ENCODE data around the gene ICE1.
A peak's percentile ranks its signal among the peaks of the same experiment; 100 is the strongest.
"Not testable (repeated sequence)": the region's sequence is repeated elsewhere in the genome, so short reads cannot be mapped to it uniquely, and the experiment has no call there.

ICE1 gene

GRCh38 chr5:5401095-5401494 is 21.4 kb upstream of the ICE1 start:
- DNase-seq = no peak

GRCh38 chr5:5403741-5404140 is 18.7 kb upstream of the ICE1 start:
- peak; percentile 19 for DNase-seq

GRCh38 chr5:5404381-5404780 is 18.1 kb upstream of the ICE1 start:
- no peak for DNase-seq

GRCh38 chr5:5405441-5405840 is 17.0 kb upstream of the ICE1 start:
- DNase-seq = no peak

GRCh38 chr5:5407924-5408323 is 14.6 kb upstream of the ICE1 start:
- DNase-seq = no peak

- DNase-seq = no peak
These were observed 13.2 kb upstream of the ICE1 start for GRCh38 chr5:5409151-5409810.

- not testable (repeated sequence) for DNase-seq
These were observed 8.6 kb upstream of the ICE1 start for GRCh38 chr5:5413856-5414255.

- DNase-seq = no peak
These were observed 7.5 kb upstream of the ICE1 start for GRCh38 chr5:5414999-5415398.

- DNase-seq = no peak
These were observed 5.7 kb upstream of the ICE1 start for GRCh38 chr5:5416733-5417132.

- no peak for DNase-seq
These were observed 4.5 kb upstream of the ICE1 start for GRCh38 chr5:5418006-5418405.

- no peak for DNase-seq
These were observed 3.7 kb upstream of the ICE1 start for GRCh38 chr5:5418764-5419163.

GRCh38 chr5:5419291-5420210 is 2.9 kb upstream of the ICE1 start:
- DNase-seq = peak; percentile 70

- no peak for DNase-seq
These were observed 2.2 kb upstream of the ICE1 start for GRCh38 chr5:5420251-5420650.

- DNase-seq = peak; percentile 34
These were observed 1.1 kb upstream of the ICE1 start for GRCh38 chr5:5421149-5421960.

GRCh38 chr5:5422819-5423515 is 490 bp downstream of the ICE1 start:
- DNase-seq = no peak

GRCh38 chr5:5423586-5423985 is 1.1 kb downstream of the ICE1 start:
- peak; percentile 29 for DNase-seq

- no peak for DNase-seq
These were observed 2.3 kb downstream of the ICE1 start for GRCh38 chr5:5424736-5425135.

GRCh38 chr5:5430136-5430535 is 7.7 kb downstream of the ICE1 start:
- DNase-seq = no peak

- DNase-seq = no peak
These were observed 9.7 kb downstream of the ICE1 start for GRCh38 chr5:5432020-5432707.

GRCh38 chr5:5436203-5436760 is 13.8 kb downstream of the ICE1 start:
- DNase-seq = no peak

GRCh38 chr5:5437227-5438172 is 15.0 kb downstream of the ICE1 start:
- no peak for DNase-seq

Data from NCI-H82 (cell line).